ENCODE results near the gene SPINT3. TPM values are rescaled to one million over a fixed set of nuclear protein-coding genes. Genes with fewer than 3 reads are reported as not detected.
"Not testable (repeated sequence)": the region's sequence is repeated elsewhere in the genome, so short reads cannot be mapped to it uniquely, and the experiment has no call there.

The SPINT3 gene
- total RNA-seq, 1 donor from 2014 or later = not detected

GRCh38 chr20:45479822-45480221 lies 35.6 kb downstream of the SPINT3 start:
- H3K27ac Mint-ChIP-seq (ENCODE audit: unreplicated experiment) = no peak overlapping the region
- H3K27me3 Mint-ChIP-seq (ENCODE audit: unreplicated experiment) = peaks cover 31% of the 10 kb centered on the region
- H3K4me3 Mint-ChIP-seq (ENCODE audit: unreplicated experiment) = no peak overlapping the region
- DNase-seq (ENCODE audit: extremely low spot score, unreplicated experiment) = no peak
- no peak for TF ChIP-seq CTCF (IDR thresholded peaks at IDR 0.05)
- no peaks in the 10 kb centered on the region for H3K36me3 Mint-ChIP-seq (ENCODE audit: unreplicated experiment)
- no peaks in the 10 kb centered on the region for H3K4me1 Mint-ChIP-seq (ENCODE audit: unreplicated experiment)
- H3K9me3 Mint-ChIP-seq (ENCODE audit: unreplicated experiment) = no peaks in the 10 kb centered on the region

- not testable (repeated sequence) for H3K4me3 Mint-ChIP-seq (ENCODE audit: unreplicated experiment); H3K9me3 Mint-ChIP-seq (ENCODE audit: unreplicated experiment); DNase-seq (ENCODE audit: extremely low spot score, unreplicated experiment); H3K27ac Mint-ChIP-seq (ENCODE audit: unreplicated experiment); H3K36me3 Mint-ChIP-seq (ENCODE audit: unreplicated experiment); H3K4me1 Mint-ChIP-seq (ENCODE audit: unreplicated experiment)
- H3K27me3 Mint-ChIP-seq (ENCODE audit: unreplicated experiment) = peaks cover 19% of the 10 kb centered on the region
Observed at GRCh38 chr20:45477530-45478148, 37.8 kb downstream of the SPINT3 start.

GRCh38 chr20:45472286-45472685 lies 43.1 kb downstream of the SPINT3 start:
- Mint-ChIP-seq H3K4me1 (ENCODE audit: unreplicated experiment) (peaks cover 13% of the 10 kb centered on the region), H3K27me3 (ENCODE audit: unreplicated experiment) (peaks cover 29% of the 10 kb centered on the region)
- not testable (repeated sequence) for H3K36me3 Mint-ChIP-seq (ENCODE audit: unreplicated experiment); H3K4me3 Mint-ChIP-seq (ENCODE audit: unreplicated experiment); H3K27ac Mint-ChIP-seq (ENCODE audit: unreplicated experiment); DNase-seq (ENCODE audit: extremely low spot score, unreplicated experiment); H3K9me3 Mint-ChIP-seq (ENCODE audit: unreplicated experiment)

GRCh38 chr20:45470937-45471336 lies 44.5 kb downstream of the SPINT3 start:
- peaks cover 37% of the 10 kb centered on the region for H3K27me3 Mint-ChIP-seq (ENCODE audit: unreplicated experiment)
- no peaks in the 10 kb centered on the region for H3K9me3 Mint-ChIP-seq (ENCODE audit: unreplicated experiment)
- peak; percentile 22 for TF ChIP-seq CTCF (IDR thresholded peaks at IDR 0.05)
- no peak overlapping the region for H3K27ac Mint-ChIP-seq (ENCODE audit: unreplicated experiment)
- H3K4me1 Mint-ChIP-seq (ENCODE audit: unreplicated experiment) = peaks cover 13% of the 10 kb centered on the region
- H3K36me3 Mint-ChIP-seq (ENCODE audit: unreplicated experiment) = no peaks in the 10 kb centered on the region
- DNase-seq (ENCODE audit: extremely low spot score, unreplicated experiment) = no peak
- H3K4me3 Mint-ChIP-seq (ENCODE audit: unreplicated experiment) = peak overlapping the region; percentile 67

GRCh38 chr20:45470262-45470931 lies 45.0 kb downstream of the SPINT3 start:
- no peak for TF ChIP-seq CTCF (IDR thresholded peaks at IDR 0.05)
- peaks cover 13% of the 10 kb centered on the region for H3K4me1 Mint-ChIP-seq (ENCODE audit: unreplicated experiment)
- peak overlapping the region; percentile 67 for H3K4me3 Mint-ChIP-seq (ENCODE audit: unreplicated experiment)
- no peak overlapping the region for H3K27ac Mint-ChIP-seq (ENCODE audit: unreplicated experiment)
- H3K9me3 Mint-ChIP-seq (ENCODE audit: unreplicated experiment) = no peaks in the 10 kb centered on the region
- peaks cover 38% of the 10 kb centered on the region for H3K27me3 Mint-ChIP-seq (ENCODE audit: unreplicated experiment)
- no peak for DNase-seq (ENCODE audit: extremely low spot score, unreplicated experiment)
- no peaks in the 10 kb centered on the region for H3K36me3 Mint-ChIP-seq (ENCODE audit: unreplicated experiment)
